Stimulated activated CD4-positive, alpha-beta T cell treated with anti-CD3 and anti-CD28 coated beads, TNF-alpha, amount 100 ng/mL, for 1 hour (primary cell): Measurements from ENCODE around the gene PDE8B.

Experiments used
- DNase-seq, 3 donors: peaks; one replicate each; pipeline ENCODE4 v3.0.0-alpha.2; 2020; ENCODE audit warnings: low read depth in 3 of 3, low spot score in 1 of 3

PDE8B gene

GRCh38 chr5:77210091-77210963, at the start of gene PDE8B:
PDE8B (plus strand) TSS chr5:77210680; CDS start chr5:77210926, 246 bp downstream.
- DNase-seq, result no peak

GRCh38 chr5:77163453-77163852, 47.0 kb upstream of the PDE8B start:
- no peak for DNase-seq

DNA sequence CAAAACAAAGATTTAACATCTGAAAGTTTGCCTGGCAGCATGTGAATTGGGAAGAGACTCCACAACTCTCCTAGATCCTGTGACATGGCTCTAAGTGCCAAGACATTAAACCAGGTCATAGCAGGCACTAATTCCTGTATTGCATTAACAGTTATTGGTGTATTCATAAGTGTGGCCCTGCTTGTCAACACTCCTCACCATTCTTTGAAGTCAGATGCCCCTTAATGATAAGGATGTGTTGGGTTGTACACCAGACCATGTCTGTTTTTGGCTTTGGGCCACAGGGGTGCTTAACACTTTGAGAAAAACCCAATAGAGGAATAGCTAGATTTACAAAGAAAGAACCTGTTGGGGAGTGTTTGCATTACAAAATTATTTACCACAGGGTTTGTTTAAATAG, 43.4 kb upstream of the PDE8B start:
- DNase-seq, result no peak

DNA sequence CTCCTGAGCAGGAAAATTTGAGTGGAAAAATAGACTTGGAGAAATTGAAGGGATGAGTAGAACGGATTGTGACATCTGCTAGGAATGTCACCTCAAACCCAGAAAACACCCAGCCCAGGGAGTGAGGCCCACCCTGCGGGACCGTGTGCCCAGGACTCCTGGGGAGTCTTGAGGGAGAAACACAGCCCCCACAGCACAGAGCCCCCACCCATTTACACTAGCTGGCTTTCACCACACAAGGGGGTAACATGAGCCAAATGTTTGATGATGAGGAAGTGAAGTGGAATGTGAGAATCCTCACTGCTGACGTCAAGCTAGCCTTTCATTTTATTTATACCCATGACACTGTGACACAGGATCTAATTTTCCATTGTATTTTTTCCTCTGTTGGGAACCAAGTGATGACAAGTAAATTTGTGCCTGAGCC, 42.8 kb upstream of the PDE8B start:
- DNase-seq, result no peak

DNA sequence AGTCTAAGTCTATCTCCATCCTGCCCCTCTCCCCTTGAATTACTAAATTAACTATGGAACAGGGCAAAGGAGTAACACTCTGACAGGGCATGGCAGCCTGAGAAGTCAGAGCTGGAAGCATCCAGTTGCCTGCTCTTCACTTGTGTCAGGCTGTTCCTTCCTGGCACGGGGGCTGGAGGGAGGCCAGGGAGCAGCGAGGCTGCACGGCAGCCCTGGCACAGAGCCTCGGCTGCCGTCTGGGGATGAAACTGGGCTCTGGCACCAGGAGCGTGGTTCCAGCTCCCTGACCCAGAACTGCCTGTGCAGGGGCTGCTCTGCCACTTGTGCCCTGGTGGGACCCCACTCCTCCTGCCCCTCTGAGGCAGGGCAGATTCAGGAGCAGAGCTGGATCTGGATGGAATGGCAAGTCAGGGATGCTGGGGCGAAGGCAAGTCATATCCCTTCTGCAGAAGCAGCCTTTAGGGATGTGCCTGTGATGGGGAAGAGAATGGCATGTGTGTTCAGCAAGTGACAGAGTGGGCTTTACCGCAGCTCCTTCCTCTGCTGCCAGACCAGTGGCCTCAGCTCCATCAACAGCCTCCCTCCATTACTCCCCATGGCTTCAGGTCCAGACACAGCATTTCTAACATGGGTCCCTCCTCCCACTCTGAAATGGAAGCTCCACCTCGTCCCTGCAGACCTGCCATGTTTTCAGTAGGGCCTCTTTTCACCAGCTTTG, 42.2 kb upstream of the PDE8B start:
- DNase-seq, result no peak

DNA sequence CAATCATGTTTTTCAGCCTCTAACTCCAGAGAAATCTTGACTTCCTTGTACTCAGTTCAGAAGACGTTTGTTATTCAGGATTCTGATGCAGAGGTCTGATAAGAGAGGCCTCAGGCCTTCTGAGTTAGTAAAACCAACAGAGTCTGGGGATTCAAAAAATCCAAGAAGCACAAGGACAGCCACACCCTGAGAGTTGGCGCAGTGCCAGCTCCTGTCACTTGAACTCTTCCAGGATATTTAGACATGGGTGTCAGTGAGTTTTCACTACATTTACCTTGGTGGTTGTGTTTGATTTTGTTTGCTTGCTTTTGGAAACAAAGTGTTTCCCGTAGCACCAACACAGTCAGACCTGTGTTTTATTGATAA, 41.6 kb upstream of the PDE8B start:
- DNase-seq, result no peak

GRCh38 chr5:77170196-77170890, 40.1 kb upstream of the PDE8B start:
- no peak for DNase-seq

- no peak for DNase-seq
Observed at GRCh38 chr5:77171141-77171910, 39.2 kb upstream of the PDE8B start.

DNA sequence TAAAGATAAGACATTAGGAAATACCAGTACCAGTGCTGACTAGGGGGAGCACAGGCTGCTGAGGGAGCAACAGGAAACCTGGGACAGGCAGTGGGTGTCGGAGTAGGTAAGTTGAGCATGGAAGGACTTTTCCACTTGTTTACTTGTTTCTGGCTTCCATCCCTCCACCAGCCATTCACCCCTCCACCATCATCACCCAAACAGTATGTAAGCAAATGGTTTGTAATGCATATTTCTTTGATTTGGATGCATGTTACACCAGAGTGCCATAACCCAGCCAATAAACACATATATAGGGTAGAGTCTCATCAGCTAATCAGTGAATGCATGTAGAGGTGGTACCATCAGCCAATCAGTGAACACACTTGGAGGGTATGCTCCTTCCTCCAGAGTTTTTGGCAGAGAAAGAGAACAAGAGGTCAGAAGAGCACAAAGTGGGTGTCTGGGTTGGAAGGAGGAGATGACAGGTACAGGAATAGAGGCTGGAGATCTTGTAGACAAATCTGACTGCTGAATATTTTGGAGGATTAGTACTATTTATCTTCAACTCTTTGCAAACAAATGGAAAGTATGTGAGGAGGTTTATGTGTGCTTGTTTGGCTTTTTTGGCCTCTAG, 37.7 kb upstream of the PDE8B start:
- DNase-seq, result no peak

DNA sequence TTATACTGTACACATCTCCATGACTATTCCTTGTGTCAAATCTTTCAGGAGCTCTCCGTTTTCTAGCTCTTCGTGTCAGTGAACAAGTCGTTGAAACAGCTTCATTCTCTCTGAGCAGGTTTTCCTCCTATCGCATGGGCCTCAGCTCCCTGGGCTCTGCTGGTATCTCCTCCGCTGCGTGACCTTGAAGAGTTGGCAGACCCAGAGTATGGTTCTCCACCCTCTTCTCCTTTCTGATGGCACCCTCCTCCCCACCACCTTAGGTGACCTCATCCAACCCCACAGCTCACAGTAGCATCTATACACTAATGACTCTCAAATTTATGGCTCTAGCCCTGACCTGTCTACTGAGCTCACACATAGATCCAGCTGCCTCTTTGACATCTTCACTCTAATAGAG, 36.0 kb upstream of the PDE8B start:
- no peak for DNase-seq

DNA sequence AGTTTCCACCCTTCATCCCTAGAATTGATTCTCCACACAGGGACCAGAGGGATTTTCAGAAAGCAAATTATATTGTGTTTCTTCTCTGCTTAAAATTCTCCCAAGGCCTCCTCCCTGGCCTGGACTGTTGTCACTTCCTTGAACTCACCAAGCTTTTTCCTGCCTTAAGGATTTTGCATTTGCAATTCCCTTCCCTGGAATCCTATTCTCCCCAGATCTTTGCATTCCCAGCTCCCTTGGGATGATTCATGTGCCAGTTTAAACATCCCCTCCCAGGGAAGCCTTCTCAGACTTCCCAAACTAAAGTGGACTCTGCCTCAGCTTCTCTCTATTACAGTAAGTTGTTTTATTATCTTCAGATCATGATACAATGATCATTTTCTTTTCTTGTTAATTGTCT, 35.2 kb upstream of the PDE8B start:
- DNase-seq, result no peak

DNA sequence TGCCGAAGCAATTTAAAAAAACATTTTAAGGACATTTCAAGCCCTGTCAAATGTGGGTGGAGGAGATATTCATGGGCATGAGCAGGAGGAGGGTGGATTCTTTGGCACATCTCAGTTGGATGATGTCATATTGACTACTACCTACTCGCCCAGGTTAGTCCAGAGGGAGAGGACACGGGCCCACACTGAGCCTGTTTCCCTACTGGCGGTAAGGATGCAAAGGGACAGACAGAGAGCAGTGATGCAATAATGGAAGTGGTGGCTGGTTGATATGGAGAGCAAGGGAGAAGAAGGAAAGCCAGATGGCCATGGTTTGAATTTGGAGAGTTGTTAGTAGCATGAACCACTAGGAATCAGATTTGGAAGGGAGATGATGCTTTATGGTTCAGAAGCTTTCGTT, 34.1 kb upstream of the PDE8B start:
- DNase-seq, result no peak

GRCh38 chr5:77177576-77177975, 32.9 kb upstream of the PDE8B start:
- no peak for DNase-seq

- DNase-seq, result no peak
Observed at GRCh38 chr5:77180167-77181081, 30.1 kb upstream of the PDE8B start.

DNA sequence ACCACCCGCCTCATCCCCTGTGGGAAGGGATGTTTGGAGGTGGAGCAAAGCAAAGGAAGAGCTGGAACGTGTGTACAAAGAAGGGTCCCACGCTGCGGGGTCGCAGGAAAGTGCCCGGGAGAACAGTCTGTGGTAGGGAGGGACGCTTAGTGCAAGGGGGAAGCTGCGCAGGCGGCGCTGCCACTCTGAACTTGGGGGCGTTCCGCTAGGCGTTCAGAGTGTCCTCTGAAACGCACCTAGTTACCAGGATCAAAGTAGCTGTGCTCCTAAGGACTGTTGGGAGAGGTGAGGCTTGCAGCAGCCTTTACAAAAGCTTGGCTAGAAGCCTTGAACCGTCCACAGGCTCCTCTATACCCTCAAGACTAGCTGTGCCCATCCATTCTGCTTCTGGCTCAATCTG, 29.3 kb upstream of the PDE8B start:
- no peak for DNase-seq

- DNase-seq, result no peak
Observed at GRCh38 chr5:77181596-77182304, 28.7 kb upstream of the PDE8B start.

DNA sequence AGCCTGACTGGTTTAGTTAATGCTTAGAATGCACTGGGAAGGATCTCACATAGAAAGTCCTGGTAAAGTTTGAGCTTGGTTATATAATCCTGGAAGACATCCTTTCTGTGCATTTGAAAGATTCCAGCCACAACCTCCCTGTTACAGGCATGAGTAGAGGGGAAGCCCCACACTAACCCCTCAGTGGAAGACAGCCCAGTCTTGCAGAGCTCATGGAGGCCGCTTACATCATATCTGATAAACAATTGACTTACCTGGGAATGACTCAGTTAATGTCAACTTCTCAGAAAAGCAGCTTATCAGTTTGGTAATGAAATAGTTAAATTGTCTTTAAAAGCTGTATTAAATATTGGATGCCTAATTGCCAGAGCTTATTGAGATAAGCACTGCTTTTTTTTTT, 28.1 kb upstream of the PDE8B start:
- DNase-seq, result no peak

DNA sequence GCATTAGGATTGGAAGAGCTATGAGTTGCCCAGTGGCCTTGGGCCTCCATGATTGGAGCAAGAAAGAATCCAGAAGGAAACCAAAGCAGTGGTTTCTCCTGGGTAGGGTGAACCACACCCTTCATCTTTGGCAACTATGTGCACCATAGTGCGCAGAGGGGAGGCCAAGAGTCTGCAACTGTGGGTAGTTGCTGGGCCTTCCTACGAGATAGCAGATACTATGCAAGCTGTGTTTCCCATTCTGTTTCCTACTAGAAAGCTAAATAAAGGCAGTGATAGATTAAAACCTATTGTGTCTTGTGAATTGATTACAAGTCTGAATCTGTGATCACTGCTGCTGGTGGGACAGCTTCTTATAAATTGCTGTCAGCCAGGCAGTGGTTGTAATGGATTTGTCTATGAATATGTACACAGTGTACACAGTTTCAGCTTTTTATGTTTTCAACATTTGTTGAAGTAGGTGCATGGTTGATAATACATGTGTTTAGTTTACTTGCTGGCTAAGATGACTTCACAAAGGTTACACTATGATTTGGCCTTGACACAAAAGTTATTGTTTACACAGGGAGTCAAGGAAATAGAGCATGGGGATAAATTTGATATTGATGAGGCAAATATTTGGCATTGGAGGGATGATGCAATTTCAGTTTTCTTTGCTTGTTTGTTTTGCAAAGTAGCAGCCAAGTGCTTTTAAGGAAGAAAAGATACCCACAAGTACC, 23.7 kb upstream of the PDE8B start:
- DNase-seq, result no peak
